TTC549 (cell line): ENCODE data around the gene NKAIN2.

Experiments used
- FAIRE-seq: peaks from 2 replicates; lab custom pipeline; 2012; peaks lifted over from hg19 to GRCh38; lab: Jason Lieb, UNC

Gene NKAIN2

GRCh38 chr6:124854338-124854922 is 1050.8 kb downstream of the NKAIN2 start:
- peak; percentile 85 for FAIRE-seq

GRCh38 chr6:124857746-124858145 is 1054.1 kb downstream of the NKAIN2 start:
- FAIRE-seq = no peak

GRCh38 chr6:124858564-124858963 is 1054.9 kb downstream of the NKAIN2 start:
- no peak for FAIRE-seq

- no peak for FAIRE-seq
These were observed 1055.7 kb downstream of the NKAIN2 start for GRCh38 chr6:124859366-124859765.

GRCh38 chr6:124866040-124866439 is 1062.4 kb downstream of the NKAIN2 start:
- no peak for FAIRE-seq

GRCh38 chr6:124867121-124867520 is 1063.5 kb downstream of the NKAIN2 start:
- FAIRE-seq = no peak

- no peak for FAIRE-seq
These were observed 1064.8 kb downstream of the NKAIN2 start for GRCh38 chr6:124868481-124868880.

- FAIRE-seq = no peak
These were observed 1065.8 kb downstream of the NKAIN2 start for GRCh38 chr6:124869416-124869815.

- peak; percentile 82 for FAIRE-seq
These were observed 1067.2 kb downstream of the NKAIN2 start for GRCh38 chr6:124870611-124871459.

GRCh38 chr6:124872361-124873065 is 1068.8 kb downstream of the NKAIN2 start:
- no peak for FAIRE-seq

- no peak for FAIRE-seq
These were observed 1069.4 kb downstream of the NKAIN2 start for GRCh38 chr6:124873066-124873410.
